ENCODE results near the gene HAT1. TPM values are rescaled to one million over a fixed set of nuclear protein-coding genes. Genes with fewer than 3 reads are reported as not detected.

HAT1 gene
- total and polyA plus RNA-seq, 10 of the 15 experiments (the other 5 are each of a cell fraction or from before 2014, with no cell fraction given) = 60.0 to 225 (median 130) TPM

- in situ Hi-C loops (cut with MboI) = no loop called here
- no peaks in the 10 kb centered on the region for H4K20me1 ChIP-seq (ENCODE audit: control insufficient read depth, insufficient read depth)
- WGBS (ENCODE audit: insufficient coverage, insufficient replicate concordance, low lambda C conversion rate, missing lambda C conversion rate) = 98% methylated on average over 17 of the region's 17 CpGs
- H3K79me2 ChIP-seq (ENCODE audit: control insufficient read depth, insufficient read depth, low read length) = peaks cover 44% of the 10 kb centered on the region
- no peak overlapping the region for H3K27ac ChIP-seq (ENCODE audit: control insufficient read depth, insufficient read depth)
- DNase-seq (ENCODE audit: low read depth, low spot score) (no peak), ATAC-seq (no peak), FAIRE-seq (no peak)
- intact Hi-C loops (cut with micrococcal nuclease; ENCODE audit: unreplicated experiment) = no loop called here
- peaks cover 2% of the 10 kb centered on the region; the same call in 1 of the 2 replicates for H3K4me1 ChIP-seq (ENCODE audit: control insufficient read depth, insufficient read depth, low read length)
- BruUV-seq (replicated peaks) = no TSS peak
- H3K4me3 ChIP-seq = peak overlapping the region; percentile 85; the same call in 1 of the 2 replicates
- SMC1A ChIA-PET (ENCODE audit: uncharacterized antibody, unreplicated experiment) = interaction anchor here (1.3 to 1.4 kb wide), 2 partner anchors 11 to 31 kb away, joined by 3 to 5 read pairs; partner anchors contain the start of gene SLC25A12
- RAD21 ChIA-PET (ENCODE audit: unreplicated experiment) = interaction anchor here (1.1 kb wide), 1 partner anchor 32 kb away, joined by 4 read pairs; no protein-coding TSS in a partner anchor
- CTCF ChIA-PET = interaction anchor here (1.0 to 2.0 kb wide), 4 partner anchors 10 to 179 kb away, joined by 4 to 9 read pairs (median 6); partner anchors contain the start of gene DLX2
- H3K9ac ChIP-seq (ENCODE audit: control insufficient read depth, insufficient read depth, low read length) = peak overlapping the region; percentile 85; the same call in 1 of the 2 replicates
- no peak overlapping the region for H2AFZ ChIP-seq (ENCODE audit: control insufficient read depth, low read depth, low read length)
- H3K4me2 ChIP-seq (ENCODE audit: control insufficient read depth, insufficient read depth) = peak overlapping the region; percentile 51
- H3K27me3 ChIP-seq (replicated peaks in 1 of 2; ENCODE audit: control insufficient read depth in 2 of 2, insufficient read depth in 2 of 2, low read length in 1 of 2) = no peaks in the 10 kb centered on the region
- TF ChIP-seq ZBTB4 (CRISPR knock-in tag; IDR thresholded peaks at IDR 0.05) = no peak
- TF ChIP-seq ZBED1 (IDR thresholded peaks at IDR 0.05; ENCODE audit: borderline replicate concordance) = no peak
- TF ChIP-seq MLLT1 (IDR thresholded peaks at IDR 0.05) = 0 out of 2 replicates have a peak, but pooled peaks have one; percentile 34
- no peak for TF ChIP-seq SMARCA5 (IDR thresholded peaks at IDR 0.05)
- peak; percentile 67; the same call in 1 of the 2 replicates for TF ChIP-seq BMI1 (IDR thresholded peaks at IDR 0.05; ENCODE audit: borderline replicate concordance)
- POLR2A ChIA-PET = interaction anchor here (0.6 to 1.9 kb wide), 3 partner anchors 9 to 17 kb away, joined by 3 to 6 read pairs (median 3); no protein-coding TSS in a partner anchor
- H3K9me3 ChIP-seq (replicated peaks; ENCODE audit: control insufficient read depth, insufficient read depth, low read length) = no peaks in the 10 kb centered on the region; the same call in 2 of the 3 replicates
- H3K36me3 ChIP-seq (ENCODE audit: control insufficient read depth in 2 of 2, insufficient read depth in 2 of 2, low read length in 1 of 2) = peaks cover 0 to 5% of the 10 kb centered on the region in 2 experiments; a peak in 1 of 4 replicates
Observed at GRCh38 chr2:171924170-171924942, 2.1 kb downstream of the HAT1 start.
